Glutamatergic neuron (in vitro differentiated cells): Measurements from ENCODE around the gene MYO1A. TPM values are rescaled to one million over a fixed set of nuclear protein-coding genes. Genes with fewer than 3 reads are reported as not detected.
"Not testable (repeated sequence)": the region's sequence is repeated elsewhere in the genome, so short reads cannot be mapped to it uniquely, and the experiment has no call there.

Experiments
- DNase-seq: peaks from one replicate; pipeline ENCODE4 v3.0.0; 2022
- H3K27ac Mint-ChIP-seq: one replicate; pipeline ENCODE4 v1.8.0; 2020; ENCODE audit warnings: mild to moderate bottlenecking, mixed read lengths, inconsistent platforms; ENCODE audit not compliant: unreplicated experiment
- H3K27me3 Mint-ChIP-seq: one replicate; pipeline ENCODE4 v1.8.0; 2020; ENCODE audit warnings: mild to moderate bottlenecking, moderate library complexity, mixed read lengths, inconsistent platforms; ENCODE audit not compliant: unreplicated experiment
- H3K36me3 Mint-ChIP-seq: one replicate; pipeline ENCODE4 v1.8.0; 2020; ENCODE audit warnings: mild to moderate bottlenecking, mixed read lengths, inconsistent platforms; ENCODE audit not compliant: unreplicated experiment
- H3K4me1 Mint-ChIP-seq: one replicate; pipeline ENCODE4 v1.8.0; 2020; ENCODE audit warnings: mild to moderate bottlenecking, low read depth, mixed read lengths, inconsistent platforms; ENCODE audit not compliant: unreplicated experiment
- H3K4me3 Mint-ChIP-seq: one replicate; pipeline ENCODE4 v1.8.0; 2020; ENCODE audit warnings: mild to moderate bottlenecking, mixed read lengths, inconsistent platforms; ENCODE audit not compliant: unreplicated experiment
- H3K9me3 Mint-ChIP-seq: one replicate; pipeline ENCODE4 v1.8.0; 2020; ENCODE audit warnings: mild to moderate bottlenecking, moderate library complexity, mixed read lengths, inconsistent platforms; ENCODE audit not compliant: unreplicated experiment
- CTCF ChIP-seq: fragments of 200-600 bp; sonication (generic); IDR thresholded peaks from one replicate; pipeline ENCODE4 v1.5.0; 2021; ENCODE audit not compliant: partially characterized antibody, unreplicated experiment
- total RNA-seq: library from RNA; stranded (reverse); fragmentation: NEBNext Ultra II Directional; extraction: Animal tissue kit (Norgen Biotek cat#: 25700); gene quantifications from one replicate; pipeline ENCODE4 v1.2.1, GENCODE V29; 2021; ENCODE audit not compliant: unreplicated experiment

The MYO1A gene
- total RNA-seq, 1 donor from 2014 or later: 0.64 TPM

GRCh38 chr12:57063991-57064685 lies 14.2 kb upstream of the MYO1A start:
- H3K27me3 Mint-ChIP-seq: no peaks in the 10 kb centered on the region
- no peak for TF ChIP-seq CTCF
- H3K4me3 Mint-ChIP-seq: no peak overlapping the region
- H3K9me3 Mint-ChIP-seq: no peaks in the 10 kb centered on the region
- H3K4me1 Mint-ChIP-seq: no peaks in the 10 kb centered on the region
- no peak for DNase-seq
- peaks cover 4% of the 10 kb centered on the region for H3K36me3 Mint-ChIP-seq
- H3K27ac Mint-ChIP-seq: no peak overlapping the region

GRCh38 chr12:57058454-57058853 lies 8.5 kb upstream of the MYO1A start:
- DNase-seq: no peak
- TF ChIP-seq CTCF: no peak
- Mint-ChIP-seq H3K27ac (no peak overlapping the region), H3K9me3 (no peaks in the 10 kb centered on the region), H3K4me1 (peaks cover 2% of the 10 kb centered on the region), H3K36me3 (no peaks in the 10 kb centered on the region), H3K27me3 (no peaks in the 10 kb centered on the region), H3K4me3 (no peak overlapping the region)

- no peak overlapping the region for H3K27ac Mint-ChIP-seq
- H3K4me3 Mint-ChIP-seq: no peak overlapping the region
Measured at GRCh38 chr12:57057067-57057751, 7.3 kb upstream of the MYO1A start.

GRCh38 chr12:57055824-57056223 lies 5.9 kb upstream of the MYO1A start:
- H3K9me3 Mint-ChIP-seq: no peaks in the 10 kb centered on the region
- H3K4me3 Mint-ChIP-seq: no peak overlapping the region
- H3K27ac Mint-ChIP-seq: no peak overlapping the region
- peaks cover 2% of the 10 kb centered on the region for H3K4me1 Mint-ChIP-seq
- no peak for DNase-seq
- no peak for TF ChIP-seq CTCF
- no peaks in the 10 kb centered on the region for H3K36me3 Mint-ChIP-seq
- no peaks in the 10 kb centered on the region for H3K27me3 Mint-ChIP-seq

More at GRCh38 chr12:57057067-57057751, 7.3 kb upstream of the MYO1A start:
- no peaks in the 10 kb centered on the region for H3K27me3 Mint-ChIP-seq
- peaks cover 2% of the 10 kb centered on the region for H3K4me1 Mint-ChIP-seq
- TF ChIP-seq CTCF: no peak
- DNase-seq: no peak
- H3K36me3 Mint-ChIP-seq: no peaks in the 10 kb centered on the region
- no peaks in the 10 kb centered on the region for H3K9me3 Mint-ChIP-seq

GRCh38 chr12:57053901-57054300 lies 4.0 kb upstream of the MYO1A start:
- not testable (repeated sequence) for H3K27ac Mint-ChIP-seq, DNase-seq, H3K36me3 Mint-ChIP-seq, H3K9me3 Mint-ChIP-seq, H3K4me3 Mint-ChIP-seq, H3K27me3 Mint-ChIP-seq, H3K4me1 Mint-ChIP-seq

- not testable (repeated sequence) for DNase-seq, H3K9me3 Mint-ChIP-seq, H3K27me3 Mint-ChIP-seq, H3K4me1 Mint-ChIP-seq, H3K27ac Mint-ChIP-seq, H3K36me3 Mint-ChIP-seq, H3K4me3 Mint-ChIP-seq
Measured at GRCh38 chr12:57053146-57053545, 3.2 kb upstream of the MYO1A start.
